ENCODE results near the gene RRBP1. TPM values are rescaled to one million over a fixed set of nuclear protein-coding genes. Genes with fewer than 3 reads are reported as not detected.

Gene RRBP1
- total RNA-seq, 2 experiments from 2014 or later: 55.7 to 59.6 TPM

- CTCF ChIA-PET: interaction anchor here (0.7 to 4.7 kb wide), 19 partner anchors 9 to 332 kb away, joined by 3 to 27 read pairs (median 4); partner anchors contain the start of genes BFSP1 and RRBP1
- Mint-ChIP-seq H3K4me1 (peaks cover 29% of the 10 kb centered on the region), H3K4me3 (peak overlapping the region; percentile 88), H3K27me3 (peaks cover 14% of the 10 kb centered on the region), H3K36me3 (peaks cover 5% of the 10 kb centered on the region), H3K9me3 (ENCODE audit: low read depth) (no peaks in the 10 kb centered on the region), H3K27ac (peak overlapping the region; percentile 86)
- ATAC-seq (peak; percentile 47), DNase-seq (peak; percentile 47)
These were observed 111.5 kb downstream of the RRBP1 start for GRCh38 chr20:17570347-17571152.

DNA sequence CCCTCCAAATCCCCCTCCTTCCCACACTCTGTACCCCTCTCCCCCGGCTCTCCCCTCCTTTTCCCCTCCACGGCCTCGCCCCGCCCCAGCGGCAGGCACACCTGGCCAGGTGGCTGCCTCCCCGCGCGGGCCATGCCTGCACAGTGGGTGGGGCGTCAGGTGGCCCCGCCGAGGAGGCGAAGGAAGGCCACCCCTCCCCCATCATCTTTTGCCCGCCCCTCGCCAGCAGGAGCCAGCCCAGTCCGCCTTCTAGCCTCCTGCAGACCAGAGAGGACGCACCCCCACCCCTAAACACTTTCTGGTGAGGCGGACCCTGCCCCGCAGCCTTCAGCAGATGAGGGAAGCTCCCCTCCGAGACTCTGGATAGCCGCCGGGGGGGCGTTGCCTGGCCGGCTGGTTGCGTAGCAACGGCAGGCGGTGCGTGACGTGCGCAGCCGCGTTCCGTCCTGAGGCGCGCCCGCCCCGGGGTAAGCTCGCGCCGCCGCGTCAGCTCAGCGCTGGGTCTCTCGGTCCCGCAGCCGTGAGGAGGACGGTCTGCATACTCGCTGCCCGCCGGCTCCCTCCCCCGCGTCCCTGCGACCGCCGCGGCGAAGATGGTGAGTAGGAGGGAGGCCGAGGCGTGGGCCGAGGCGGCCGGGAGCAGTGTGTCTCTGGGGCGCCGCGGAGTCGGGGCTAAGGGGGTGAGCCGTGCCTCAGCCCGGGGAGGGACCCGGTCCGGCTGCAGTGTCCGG lies 112.3 kb downstream of the RRBP1 start, which contains the start of gene DSTN:
DSTN (plus strand) TSS at position 460 of the 731 bp plus-strand sequence; CDS start at position 594, 134 bp downstream.
- Mint-ChIP-seq H3K4me3 (peak within 1 kb of the TSS; percentile 88), H3K27ac (peak within 1 kb of the TSS; percentile 89), H3K9me3 (ENCODE audit: low read depth) (no peaks in the 10 kb centered on the region), H3K36me3 (peaks cover 5% of the 10 kb centered on the region), H3K4me1 (peaks cover 29% of the 10 kb centered on the region), H3K27me3 (peaks cover 21% of the 10 kb centered on the region)
- CTCF ChIA-PET: interaction anchor here (0.8 to 4.7 kb wide), 16 partner anchors 12 to 333 kb away, joined by 3 to 27 read pairs (median 4); partner anchors contain the start of gene RRBP1
- ATAC-seq (peak; percentile 90), DNase-seq (peak; percentile 91)

DNA sequence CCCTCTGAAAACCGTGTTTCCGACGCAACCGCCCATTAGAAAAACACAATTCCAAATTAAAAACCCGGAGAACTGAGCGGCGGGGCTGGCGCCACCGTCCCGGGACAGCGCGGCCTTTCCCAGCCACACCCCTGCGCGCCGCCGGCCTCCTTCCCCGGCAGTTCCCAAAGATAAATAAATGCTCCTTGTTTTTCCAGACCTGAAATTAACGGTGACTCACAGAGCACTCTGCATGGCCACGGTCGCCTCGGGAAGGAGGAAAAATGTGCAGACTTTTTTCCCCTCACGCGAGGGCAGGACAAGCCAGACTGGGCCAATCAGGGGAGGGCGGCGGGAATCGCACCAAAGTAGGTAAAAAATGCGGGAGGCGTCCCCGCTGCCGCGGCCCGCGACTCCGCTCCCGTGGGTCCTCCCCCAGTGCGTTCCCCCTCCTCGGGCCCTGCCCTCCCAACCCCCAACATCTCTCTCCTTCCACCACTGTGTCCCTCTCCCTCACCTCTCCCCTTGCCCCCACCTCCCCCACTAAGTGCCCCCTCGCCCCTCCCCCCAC lies 113.0 kb downstream of the RRBP1 start:
- Mint-ChIP-seq H3K27ac (no peak overlapping the region), H3K4me1 (peaks cover 29% of the 10 kb centered on the region), H3K9me3 (ENCODE audit: low read depth) (no peaks in the 10 kb centered on the region), H3K27me3 (peaks cover 24% of the 10 kb centered on the region), H3K36me3 (peaks cover 5% of the 10 kb centered on the region), H3K4me3 (peak overlapping the region; percentile 45)
- DNase-seq (no peak), ATAC-seq (no peak)
- CTCF ChIA-PET: interaction anchor here (0.8 to 4.7 kb wide), 5 partner anchors 33 to 114 kb away, joined by 3 to 27 read pairs (median 16); partner anchors contain the start of gene RRBP1

GRCh38 chr20:17568045-17568788 lies 113.8 kb downstream of the RRBP1 start:
- Mint-ChIP-seq H3K27me3 (peaks cover 24% of the 10 kb centered on the region), H3K36me3 (peaks cover 3% of the 10 kb centered on the region), H3K4me3 (peak overlapping the region; percentile 52), H3K4me1 (peaks cover 25% of the 10 kb centered on the region), H3K9me3 (ENCODE audit: low read depth) (no peaks in the 10 kb centered on the region), H3K27ac (no peak overlapping the region)
- DNase-seq: no peak
- CTCF ChIA-PET: no interaction called here
- no peak for ATAC-seq

DNA sequence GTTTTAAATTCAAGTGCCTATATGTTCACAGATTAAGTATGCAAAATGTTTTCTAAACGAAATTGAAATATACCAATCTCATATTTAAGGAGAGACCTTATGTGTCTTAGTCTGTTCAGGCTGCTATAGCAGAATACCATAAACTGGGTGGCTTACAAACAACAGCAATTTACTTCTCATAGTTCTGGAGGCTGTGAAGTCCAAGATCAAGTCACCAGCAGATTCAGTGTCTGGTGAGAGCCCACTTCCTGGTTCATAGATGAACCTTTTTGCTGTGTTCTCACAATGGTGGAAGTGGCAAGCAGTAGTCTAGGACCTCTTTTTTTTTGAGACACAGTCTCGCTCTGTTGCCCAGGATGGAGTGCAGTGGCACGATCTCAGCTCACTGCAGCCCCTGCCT lies 115.7 kb downstream of the RRBP1 start:
- no peak overlapping the region for H3K27ac Mint-ChIP-seq
- DNase-seq (no peak), ATAC-seq (no peak)
- CTCF ChIA-PET: no interaction called here
- H3K4me3 Mint-ChIP-seq: no peak overlapping the region
- H3K9me3 Mint-ChIP-seq (ENCODE audit: low read depth): no peaks in the 10 kb centered on the region
- H3K36me3 Mint-ChIP-seq: peaks cover 3% of the 10 kb centered on the region
- peaks cover 24% of the 10 kb centered on the region for H3K27me3 Mint-ChIP-seq
- H3K4me1 Mint-ChIP-seq: peaks cover 9% of the 10 kb centered on the region

- peaks cover 14% of the 10 kb centered on the region for H3K4me1 Mint-ChIP-seq
- no peak overlapping the region for H3K27ac Mint-ChIP-seq
- DNase-seq (no peak), ATAC-seq (no peak)
- CTCF ChIA-PET: interaction anchor here (1.9 kb wide), 1 partner anchor 45 kb away, joined by 4 read pairs; no protein-coding TSS in a partner anchor
- no peaks in the 10 kb centered on the region for H3K9me3 Mint-ChIP-seq (ENCODE audit: low read depth)
- H3K27me3 Mint-ChIP-seq: peaks cover 24% of the 10 kb centered on the region
- H3K36me3 Mint-ChIP-seq: peaks cover 1% of the 10 kb centered on the region
- H3K4me3 Mint-ChIP-seq: no peak overlapping the region
These were observed 116.7 kb downstream of the RRBP1 start for GRCh38 chr20:17565169-17565845.

Other genes starting within 250 kb of the RRBP1 start
- 1 to 10 TPM; 1.7 to 3.2 TPM for gene BFSP1, start 150.9 kb downstream of the RRBP1 start, total RNA-seq
- gene DSTN, start 112.2 kb downstream of the RRBP1 start, total RNA-seq: 10 to 100 TPM; 55.8 to 78.3 TPM
- not detected for gene BANF2, start 17.7 kb upstream of the RRBP1 start, total RNA-seq